Thymus (tissue), 11 donors: ENCODE measurements around the gene RNF157. TPM values are rescaled to one million over a fixed set of nuclear protein-coding genes. Genes with fewer than 3 reads are reported as not detected.
"Not testable (repeated sequence)": the region's sequence is repeated elsewhere in the genome, so short reads cannot be mapped to it uniquely, and the experiment has no call there.

ENCODE experiments used
- DNase-seq, 9 donors: peaks; one replicate each; pipeline ENCODE4 v3.0.0-alpha.2; 2013; ENCODE audit warnings: low spot score in 9 of 9, low read depth in 6 of 9, missing footprints in 1 of 9
- H3K27ac ChIP-seq, 2 donors: one replicate each; pipeline ENCODE4 v1.5.1; 2013; ENCODE audit warnings: control low read depth in 1 of 2, low read depth in 1 of 2, low read length in 1 of 2, mild to moderate bottlenecking in 1 of 2, moderate library complexity in 1 of 2
- H3K27me3 ChIP-seq, 2 donors: one replicate each; pipeline ENCODE4 v1.5.1; 2013; ENCODE audit warnings: low read length in 1 of 2; ENCODE audit not compliant: control insufficient read depth in 2 of 2, insufficient read depth in 1 of 2
- H3K36me3 ChIP-seq, 2 donors: one replicate each; pipeline ENCODE4 v1.5.1; 2013; ENCODE audit warnings: low read length in 1 of 2, mild to moderate bottlenecking in 1 of 2, moderate library complexity in 1 of 2; ENCODE audit not compliant: control insufficient read depth in 2 of 2, insufficient read depth in 2 of 2
- H3K4me1 ChIP-seq, 2 donors: one replicate each; pipeline ENCODE4 v1.5.1; 2013; ENCODE audit warnings: low read length in 2 of 2; ENCODE audit not compliant: control insufficient read depth in 2 of 2, insufficient read depth in 2 of 2
- H3K4me3 ChIP-seq, 2 donors: one replicate each; pipeline ENCODE4 v1.5.1; 2013; ENCODE audit warnings: low read length in 2 of 2, control low read depth in 1 of 2, mild to moderate bottlenecking in 1 of 2
- H3K9me3 ChIP-seq, 2 donors: one replicate each; pipeline ENCODE4 v1.5.1; 2013; ENCODE audit warnings: low read length in 1 of 2, mild to moderate bottlenecking in 1 of 2; ENCODE audit not compliant: control insufficient read depth in 2 of 2, insufficient read depth in 1 of 2
- WGBS: extraction: QIAGEN DNeasy Blood & Tissue Kit; methylation state at CpG from one replicate; pipeline ENCODE4 v1.1.7; 2013; 5-methylcytosine and 5-hydroxymethylcytosine counted together
- polyA plus RNA-seq: library from polyadenylated mRNA; stranded (reverse); fragments of 200-250 nt; gene quantifications from one replicate; pipeline ENCODE4 v1.2.3, GENCODE V29; 2013
- total RNA-seq: library from RNA; stranded (reverse); fragments of 120-200 nt; gene quantifications from one replicate; pipeline ENCODE4 v1.2.4, GENCODE V29; 2013
- donor health status: healthy.

The RNF157 gene
- total and polyA plus RNA-seq, 2 donors, result 0.61 to 1.6 TPM

DNA sequence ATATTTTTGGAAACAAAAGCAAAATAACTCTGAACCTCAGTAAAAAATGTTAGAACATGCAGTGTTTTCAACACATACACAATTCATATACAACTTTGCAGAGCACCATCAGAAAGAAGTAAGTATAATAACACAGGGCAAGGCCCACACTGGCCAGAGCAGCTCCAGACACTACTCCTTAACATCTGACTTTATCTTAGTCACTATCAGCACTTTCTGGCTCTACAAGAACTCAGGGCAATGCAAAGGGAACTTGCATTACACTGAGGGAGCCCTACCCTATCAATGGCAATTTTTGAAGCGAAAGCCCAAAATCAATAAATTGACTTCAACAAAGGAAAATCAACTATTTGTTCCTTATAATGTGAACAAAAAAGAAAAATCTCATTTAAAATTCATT, 16.5 kb downstream of the RNF157 start:
- 98% methylated on average over 1 of the region's 1 CpG for WGBS
- Histone ChIP-seq H3K9me3 (no peaks in the 10 kb centered on the region), H3K36me3 (no peaks in the 10 kb centered on the region), H3K4me1 (no peaks in the 10 kb centered on the region), H3K27ac (no peak overlapping the region), H3K4me3 (no peak overlapping the region), H3K27me3 (no peaks in the 10 kb centered on the region)
- no peak for DNase-seq

GRCh38 chr17:76219670-76220383, 20.5 kb downstream of the RNF157 start:
- H3K4me1 ChIP-seq, result no peaks in the 10 kb centered on the region
- H3K9me3 ChIP-seq, result no peaks in the 10 kb centered on the region
- no peak overlapping the region for H3K27ac ChIP-seq
- no peaks in the 10 kb centered on the region for H3K36me3 ChIP-seq
- 97% methylated on average over 7 of the region's 7 CpGs for WGBS
- DNase-seq, result no peak
- H3K27me3 ChIP-seq, result no peaks in the 10 kb centered on the region
- no peak overlapping the region for H3K4me3 ChIP-seq

DNA sequence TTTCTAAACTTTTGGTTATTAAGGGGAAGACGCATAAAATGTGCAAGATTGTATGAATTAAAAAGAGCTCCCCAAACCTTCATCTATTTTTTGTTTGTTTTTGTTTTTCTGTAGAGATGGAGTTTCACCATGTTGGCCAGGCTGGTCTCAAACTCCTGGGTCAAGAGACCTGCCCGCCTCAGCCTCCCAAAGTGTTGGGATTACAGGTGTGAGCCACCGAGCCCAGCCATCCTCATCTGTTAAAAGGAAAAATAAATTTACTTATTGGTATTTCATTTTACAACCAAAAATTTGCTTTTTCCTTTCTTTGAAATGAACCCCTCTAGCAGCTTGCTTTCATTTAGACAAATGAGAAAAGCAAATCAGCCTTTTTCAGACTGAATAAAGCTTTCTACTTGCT, 23.2 kb downstream of the RNF157 start:
- no peaks in the 10 kb centered on the region for H3K27me3 ChIP-seq
- no peaks in the 10 kb centered on the region for H3K9me3 ChIP-seq
- no peaks in the 10 kb centered on the region for H3K4me1 ChIP-seq
- DNase-seq, result no peak
- H3K36me3 ChIP-seq, result no peaks in the 10 kb centered on the region
- WGBS, result 99% methylated on average over 3 of the region's 3 CpGs
- no peak overlapping the region for H3K4me3 ChIP-seq
- H3K27ac ChIP-seq, result no peak overlapping the region

- DNase-seq, result no peak
- 98% methylated on average over 2 of the region's 2 CpGs for WGBS
- no peaks in the 10 kb centered on the region for H3K27me3 ChIP-seq
- H3K9me3 ChIP-seq, result no peaks in the 10 kb centered on the region
- H3K4me3 ChIP-seq, result no peak overlapping the region
- no peaks in the 10 kb centered on the region for H3K36me3 ChIP-seq
- H3K27ac ChIP-seq, result no peak overlapping the region
- H3K4me1 ChIP-seq, result no peaks in the 10 kb centered on the region
Measured at GRCh38 chr17:76213491-76213890, 26.8 kb downstream of the RNF157 start.

- no peak for DNase-seq
- Histone ChIP-seq H3K27me3 (no peaks in the 10 kb centered on the region), H3K4me3 (no peak overlapping the region), H3K4me1 (peaks cover 0 to 14% of the 10 kb centered on the region in 2 donors), H3K27ac (no peak overlapping the region), H3K36me3 (no peaks in the 10 kb centered on the region), H3K9me3 (no peaks in the 10 kb centered on the region)
- 84% methylated on average over 1 of the region's 1 CpG for WGBS
Measured at GRCh38 chr17:76208120-76208519, 32.2 kb downstream of the RNF157 start.

DNA sequence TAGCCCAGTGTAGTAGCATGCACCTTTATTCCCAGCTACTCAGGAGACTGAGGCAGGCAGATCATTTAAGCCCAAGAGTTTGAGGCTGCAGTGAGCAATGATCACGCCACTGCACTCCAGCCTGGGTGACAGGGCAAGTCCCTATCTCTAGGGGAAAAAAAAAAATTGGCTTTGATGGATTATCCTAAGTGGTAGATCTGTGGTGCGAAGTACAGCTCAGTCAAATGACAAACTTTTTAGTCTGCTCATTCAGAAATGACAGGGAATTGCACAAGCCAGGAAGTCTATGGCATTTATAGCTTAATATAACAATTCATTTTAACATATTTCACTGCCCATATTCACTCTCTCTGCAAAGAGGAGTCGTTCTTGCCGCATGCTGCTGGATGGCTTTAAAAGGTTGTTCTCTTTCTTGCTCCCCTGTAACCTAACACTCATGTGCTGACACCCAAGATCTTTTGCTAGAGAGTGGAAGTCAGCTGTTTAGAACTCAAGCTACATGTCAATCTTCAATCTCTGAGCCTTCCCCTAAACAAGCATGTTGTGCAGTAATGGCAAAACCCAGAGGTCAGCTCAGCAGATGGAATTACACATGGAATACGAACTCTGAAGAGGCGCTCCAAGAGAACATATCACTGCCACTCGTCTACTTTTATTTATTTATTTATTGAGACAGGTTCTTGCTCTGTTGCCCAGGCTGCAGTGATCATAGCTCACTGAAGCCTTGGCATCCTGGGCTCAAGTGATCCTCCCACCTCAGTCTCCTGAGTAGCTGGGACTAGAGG, 32.8 kb downstream of the RNF157 start:
- 92% methylated on average over 7 of the region's 7 CpGs for WGBS
- Histone ChIP-seq H3K4me1 (peaks cover 0 to 14% of the 10 kb centered on the region in 2 donors), H3K27me3 (no peaks in the 10 kb centered on the region), H3K27ac (no peak overlapping the region), H3K9me3 (no peaks in the 10 kb centered on the region), H3K4me3 (no peak overlapping the region), H3K36me3 (no peaks in the 10 kb centered on the region)
- DNase-seq, result no peak

DNA sequence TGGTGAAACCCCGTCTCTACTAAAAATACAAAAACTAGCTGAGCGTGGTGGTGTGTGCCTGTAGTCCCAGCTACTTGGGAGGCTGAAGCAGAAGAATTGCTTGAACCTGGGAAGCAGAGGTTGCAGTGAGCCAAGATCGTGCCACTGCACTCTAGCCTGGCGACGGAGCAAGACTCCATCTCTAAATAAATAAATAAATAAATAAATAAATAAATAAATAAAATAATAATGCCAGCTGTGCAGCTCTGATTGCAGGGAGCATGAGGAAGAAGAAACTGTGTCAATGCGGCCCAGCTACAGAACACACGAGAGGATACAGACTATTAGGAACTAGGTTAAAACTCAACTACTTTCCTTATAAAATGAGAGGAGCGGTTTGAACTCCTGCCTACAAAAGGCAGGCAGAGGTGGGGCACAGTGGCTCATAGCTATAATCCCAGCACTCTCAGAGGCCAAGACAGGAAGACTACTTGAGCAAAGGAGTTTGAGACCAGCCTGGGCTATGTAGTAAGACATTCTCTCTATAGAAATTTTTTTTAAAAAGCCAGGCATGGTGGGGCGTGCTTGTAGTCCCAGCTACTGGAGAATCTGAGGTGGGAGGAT, 34.6 kb downstream of the RNF157 start:
- 97% methylated on average over 9 of the region's 9 CpGs for WGBS
- not testable (repeated sequence) for H3K27me3 ChIP-seq, DNase-seq, H3K27ac ChIP-seq, H3K9me3 ChIP-seq, H3K36me3 ChIP-seq, H3K4me3 ChIP-seq
- H3K4me1 ChIP-seq, result peaks cover 0 to 14% of the 10 kb centered on the region in 2 donors

GRCh38 chr17:76204277-76204676, 36.0 kb downstream of the RNF157 start:
- Histone ChIP-seq H3K4me3 (no peak overlapping the region), H3K36me3 (no peaks in the 10 kb centered on the region), H3K9me3 (no peaks in the 10 kb centered on the region), H3K27ac (no peak overlapping the region), H3K27me3 (no peaks in the 10 kb centered on the region), H3K4me1 (peaks cover 0 to 18% of the 10 kb centered on the region in 2 donors)
- DNase-seq, result no peak
- 93% methylated on average over 3 of the region's 3 CpGs for WGBS

DNA sequence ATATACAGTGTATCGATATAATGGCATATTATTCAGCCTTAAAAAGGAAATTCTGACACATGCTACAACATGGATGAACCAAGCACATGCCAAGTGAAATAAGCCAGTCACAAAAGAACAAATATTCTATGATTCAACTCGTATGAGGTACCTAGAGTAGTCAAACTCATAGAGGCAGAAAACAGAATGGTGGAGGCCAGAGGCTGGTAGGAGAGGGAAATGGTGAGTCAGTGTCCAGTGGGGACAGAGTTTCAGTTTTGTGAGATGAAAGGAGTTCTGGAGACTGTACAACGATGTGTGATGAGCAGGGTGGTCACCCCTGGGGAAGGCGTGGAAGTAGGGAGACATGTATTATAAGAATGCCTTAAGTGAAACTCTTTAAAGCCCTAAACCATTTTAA, 39.9 kb downstream of the RNF157 start:
- Histone ChIP-seq H3K4me1 (peaks cover 0 to 20% of the 10 kb centered on the region in 2 donors), H3K27ac (no peak overlapping the region), H3K4me3 (no peak overlapping the region), H3K36me3 (no peaks in the 10 kb centered on the region), H3K9me3 (no peaks in the 10 kb centered on the region), H3K27me3 (peaks cover 0 to 2% of the 10 kb centered on the region in 2 donors)
- WGBS, result 89% methylated on average over 4 of the region's 4 CpGs
- no peak for DNase-seq
